HS-27A (cell line): ENCODE data around the gene JUNB.
"Not testable (repeated sequence)": the region's sequence is repeated elsewhere in the genome, so short reads cannot be mapped to it uniquely, and the experiment has no call there.

Experiments
- DNase-seq: peaks from one replicate; pipeline ENCODE4 v3.0.0-alpha.2; 2012; ENCODE audit warnings: low read depth, missing footprints

The JUNB gene

DNA sequence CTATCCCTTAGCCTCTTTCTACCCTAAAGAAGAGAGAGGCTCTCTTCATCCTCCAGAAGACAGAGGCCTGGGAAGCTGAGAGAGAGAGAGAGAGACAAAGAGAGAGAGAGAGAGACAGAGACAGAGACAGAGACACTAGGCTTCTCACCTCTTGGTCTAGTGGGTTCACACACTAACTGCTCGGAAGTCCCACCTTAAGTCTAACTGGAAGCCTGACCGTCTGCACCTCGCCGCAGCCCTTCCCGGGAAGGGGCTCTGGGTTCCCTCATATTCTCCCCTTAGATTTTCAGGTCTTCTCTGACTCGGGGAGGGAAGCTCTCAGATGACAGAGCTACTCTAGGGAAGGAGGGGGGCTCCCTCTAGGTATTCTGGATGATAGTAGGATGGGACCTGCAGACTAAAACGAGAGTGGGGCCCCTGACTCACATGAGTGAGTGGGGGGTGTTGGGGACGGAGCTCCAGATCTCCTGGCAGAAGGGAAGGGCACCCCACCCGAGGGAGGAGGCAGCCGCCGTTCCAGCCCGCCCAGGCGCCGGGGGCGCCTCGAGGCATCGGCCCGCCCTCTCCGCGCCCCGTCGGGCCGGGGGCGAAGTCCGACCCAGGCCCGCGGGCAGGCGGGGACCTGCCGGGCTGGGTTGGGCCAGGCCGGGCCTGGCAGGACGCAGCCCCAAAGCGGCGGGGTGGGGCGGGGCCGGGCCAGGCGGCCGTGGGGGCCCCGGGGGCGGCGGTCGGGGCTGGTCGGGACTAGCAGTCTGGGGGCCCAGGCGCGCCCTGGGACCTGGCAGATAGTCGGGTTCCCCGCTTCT lies 2.0 kb upstream of the JUNB start:
- DNase-seq, result no peak

DNA sequence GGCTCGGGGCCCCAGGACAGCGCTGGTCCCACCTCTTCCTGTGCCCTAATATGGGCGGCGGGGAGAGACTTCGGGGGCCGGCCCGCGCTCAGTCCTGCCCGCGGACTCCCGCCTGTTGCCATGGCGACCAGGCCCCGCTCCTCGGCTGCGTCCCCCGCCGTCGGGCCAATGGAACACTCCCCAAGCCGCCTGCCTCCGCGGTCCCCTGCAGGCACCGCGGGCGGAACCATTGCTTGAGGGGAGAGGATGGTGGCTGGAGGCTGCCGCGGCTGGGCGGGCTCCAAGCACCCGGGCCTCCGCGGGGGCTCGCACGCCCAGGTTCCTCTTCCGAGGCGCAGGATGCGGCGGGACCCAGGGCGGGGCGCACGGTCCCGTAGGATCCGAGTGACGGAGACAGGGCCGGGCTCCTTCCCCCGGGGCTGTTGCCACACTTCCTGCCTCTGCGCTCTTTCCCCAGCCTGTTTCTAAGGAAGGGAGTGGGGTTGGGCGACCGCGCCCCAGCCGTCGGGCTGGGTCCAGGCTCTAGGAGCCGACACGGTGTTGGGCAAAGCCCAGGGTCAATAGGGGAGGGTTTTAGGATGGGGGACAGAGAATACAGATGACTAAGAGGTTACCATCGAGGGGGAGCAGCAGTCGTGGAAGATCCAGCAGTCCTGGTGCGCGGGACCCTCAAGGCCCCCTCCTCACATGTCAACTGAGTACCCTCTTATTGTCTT lies 1.2 kb upstream of the JUNB start:
- no peak for DNase-seq

DNA sequence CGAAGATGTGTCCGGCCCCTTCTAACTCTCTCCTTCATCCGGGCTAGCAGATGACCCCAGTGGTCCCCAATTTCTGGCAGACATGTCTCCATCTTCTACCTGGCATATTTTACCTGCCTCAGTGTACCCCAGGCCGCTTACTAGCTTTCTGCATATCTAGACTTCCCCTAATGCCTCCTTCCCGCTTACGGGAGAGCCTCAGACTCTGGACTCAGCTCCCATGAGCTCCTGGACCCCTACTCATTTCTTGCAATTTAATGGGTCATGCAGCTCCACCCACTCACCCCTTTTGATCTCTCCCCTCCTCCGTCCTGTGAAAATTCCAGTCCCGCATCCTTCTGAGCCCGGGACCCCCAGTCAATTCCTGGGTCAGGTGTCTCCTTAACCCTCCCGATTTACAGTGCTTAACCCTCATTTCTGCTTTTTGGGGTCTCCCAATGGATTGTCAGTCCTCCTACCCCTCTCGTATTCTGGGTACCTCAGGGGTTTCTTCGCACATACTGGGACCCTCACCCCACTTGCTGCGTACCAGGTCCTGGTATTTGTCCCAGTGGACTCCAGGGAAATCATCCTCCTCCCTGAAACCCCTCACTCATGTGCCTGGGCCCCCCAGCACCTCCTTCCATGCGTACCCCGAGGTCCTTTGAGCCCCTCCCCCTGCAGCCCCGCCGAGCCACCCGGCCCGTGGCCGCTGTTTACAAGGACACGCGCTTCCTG lies 500 bp upstream of the JUNB start:
- no peak for DNase-seq

DNA sequence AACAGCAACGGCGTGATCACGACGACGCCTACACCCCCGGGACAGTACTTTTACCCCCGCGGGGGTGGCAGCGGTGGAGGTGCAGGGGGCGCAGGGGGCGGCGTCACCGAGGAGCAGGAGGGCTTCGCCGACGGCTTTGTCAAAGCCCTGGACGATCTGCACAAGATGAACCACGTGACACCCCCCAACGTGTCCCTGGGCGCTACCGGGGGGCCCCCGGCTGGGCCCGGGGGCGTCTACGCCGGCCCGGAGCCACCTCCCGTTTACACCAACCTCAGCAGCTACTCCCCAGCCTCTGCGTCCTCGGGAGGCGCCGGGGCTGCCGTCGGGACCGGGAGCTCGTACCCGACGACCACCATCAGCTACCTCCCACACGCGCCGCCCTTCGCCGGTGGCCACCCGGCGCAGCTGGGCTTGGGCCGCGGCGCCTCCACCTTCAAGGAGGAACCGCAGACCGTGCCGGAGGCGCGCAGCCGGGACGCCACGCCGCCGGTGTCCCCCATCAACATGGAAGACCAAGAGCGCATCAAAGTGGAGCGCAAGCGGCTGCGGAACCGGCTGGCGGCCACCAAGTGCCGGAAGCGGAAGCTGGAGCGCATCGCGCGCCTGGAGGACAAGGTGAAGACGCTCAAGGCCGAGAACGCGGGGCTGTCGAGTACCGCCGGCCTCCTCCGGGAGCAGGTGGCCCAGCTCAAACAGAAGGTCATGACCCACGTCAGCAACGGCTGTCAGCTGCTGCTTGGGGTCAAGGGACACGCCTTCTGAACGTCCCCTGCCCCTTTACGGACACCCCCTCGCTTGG lies 966 bp downstream of the JUNB start:
- no peak for DNase-seq

DNA sequence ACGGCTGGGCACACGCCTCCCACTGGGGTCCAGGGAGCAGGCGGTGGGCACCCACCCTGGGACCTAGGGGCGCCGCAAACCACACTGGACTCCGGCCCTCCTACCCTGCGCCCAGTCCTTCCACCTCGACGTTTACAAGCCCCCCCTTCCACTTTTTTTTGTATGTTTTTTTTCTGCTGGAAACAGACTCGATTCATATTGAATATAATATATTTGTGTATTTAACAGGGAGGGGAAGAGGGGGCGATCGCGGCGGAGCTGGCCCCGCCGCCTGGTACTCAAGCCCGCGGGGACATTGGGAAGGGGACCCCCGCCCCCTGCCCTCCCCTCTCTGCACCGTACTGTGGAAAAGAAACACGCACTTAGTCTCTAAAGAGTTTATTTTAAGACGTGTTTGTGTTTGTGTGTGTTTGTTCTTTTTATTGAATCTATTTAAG lies 1.6 kb downstream of the JUNB start:
- DNase-seq, result no peak

DNA sequence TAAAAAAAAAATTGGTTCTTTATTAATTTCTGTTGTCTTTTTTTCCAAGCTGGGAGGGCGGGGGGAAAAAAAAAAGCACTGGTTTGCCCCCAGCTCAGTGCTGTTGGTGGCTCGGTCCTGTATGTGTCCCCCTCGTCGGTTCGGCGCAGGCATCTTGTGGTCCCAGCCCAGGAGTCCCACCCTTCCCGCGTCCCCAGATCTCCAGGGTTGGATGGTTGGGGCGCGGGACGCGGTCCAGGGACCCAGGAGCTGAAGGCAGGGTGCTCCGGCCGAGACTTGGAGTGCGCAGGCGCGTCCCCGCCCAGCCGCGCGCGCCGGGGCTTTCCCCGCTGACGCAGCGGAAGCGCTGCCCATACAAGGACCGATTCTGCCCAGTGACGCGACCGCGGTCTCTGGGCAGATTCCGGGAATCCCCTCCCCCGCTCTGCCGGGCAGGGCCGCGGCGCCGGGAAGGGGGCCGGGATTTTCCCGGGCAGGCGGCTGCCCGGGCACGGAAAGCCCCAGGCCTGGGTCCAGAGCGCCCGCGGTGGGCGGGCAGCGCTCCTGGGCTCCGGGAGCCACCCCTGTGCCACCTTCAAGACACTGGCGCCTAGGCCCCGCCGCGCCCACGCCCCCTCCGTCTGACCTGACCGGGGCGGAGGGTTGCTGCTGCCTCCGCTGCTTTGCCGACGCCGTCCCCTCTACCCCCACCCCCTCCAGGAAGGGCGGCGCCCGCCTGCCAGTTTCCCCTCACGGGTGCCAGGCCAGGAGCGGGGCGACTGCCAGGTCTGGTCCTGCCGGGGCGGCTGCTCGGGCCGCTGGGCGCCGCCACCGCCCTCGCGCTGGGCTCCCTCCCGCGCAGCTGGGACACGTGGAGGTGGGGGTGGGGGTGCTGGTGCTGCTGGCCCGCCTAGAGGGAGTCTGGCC lies 2.3 kb downstream of the JUNB start:
- DNase-seq, result no peak

DNA sequence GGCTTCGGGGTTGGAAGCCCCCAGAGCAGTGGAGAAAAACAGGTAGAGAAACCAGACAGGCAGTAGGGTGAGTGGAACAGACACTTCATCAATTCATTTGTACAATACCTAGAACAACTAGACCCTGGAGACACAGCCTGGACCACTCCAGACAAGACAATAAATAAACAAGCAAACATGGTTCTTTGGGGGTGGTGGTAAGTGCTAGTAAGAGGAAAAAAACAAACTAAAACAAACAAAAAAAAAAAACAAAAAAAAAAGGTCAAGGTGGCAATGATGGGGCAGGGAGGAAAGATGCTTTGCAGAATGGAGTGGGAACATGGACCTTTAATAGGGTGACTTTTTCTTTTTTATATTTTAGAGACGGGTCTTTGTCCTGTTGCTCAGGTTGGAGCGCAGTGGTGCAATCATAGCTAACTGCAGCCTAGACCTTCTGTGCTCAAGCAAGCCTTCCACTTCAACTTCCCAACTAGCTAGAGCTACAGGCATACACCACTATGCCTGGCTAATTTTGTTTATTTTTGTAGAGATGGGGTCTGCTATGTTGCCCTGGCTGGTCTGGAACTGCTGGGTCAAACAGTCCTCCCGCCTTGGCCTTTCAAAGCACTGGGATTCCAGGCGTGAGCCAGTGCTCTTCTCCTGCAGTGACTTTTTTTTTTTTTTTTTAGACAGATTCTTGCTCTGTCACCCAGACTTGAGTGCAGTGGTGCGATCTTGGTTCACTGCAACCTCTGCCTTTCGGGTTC lies 3.1 kb downstream of the JUNB start:
- DNase-seq, result no peak

DNA sequence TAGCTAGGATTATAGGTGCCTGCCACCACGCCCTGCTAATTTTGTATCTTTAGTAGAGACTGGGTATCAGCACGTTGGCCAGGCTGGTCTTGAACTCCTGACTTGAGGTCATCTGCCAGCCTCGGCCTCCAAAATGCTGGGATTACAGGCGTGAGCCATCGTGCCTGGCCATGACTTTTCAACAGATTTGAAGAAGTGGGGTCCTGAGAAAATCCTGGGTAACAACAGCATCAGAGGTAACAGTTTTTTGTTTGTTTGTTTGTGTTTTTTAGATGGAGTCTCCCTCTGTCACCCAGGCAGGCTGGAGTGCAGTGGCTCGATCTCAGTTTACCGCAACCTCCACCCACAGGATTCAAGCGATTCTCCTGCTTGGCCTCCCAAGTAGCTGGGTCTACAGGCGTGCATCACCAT lies 3.7 kb downstream of the JUNB start:
- DNase-seq, result no peak

DNA sequence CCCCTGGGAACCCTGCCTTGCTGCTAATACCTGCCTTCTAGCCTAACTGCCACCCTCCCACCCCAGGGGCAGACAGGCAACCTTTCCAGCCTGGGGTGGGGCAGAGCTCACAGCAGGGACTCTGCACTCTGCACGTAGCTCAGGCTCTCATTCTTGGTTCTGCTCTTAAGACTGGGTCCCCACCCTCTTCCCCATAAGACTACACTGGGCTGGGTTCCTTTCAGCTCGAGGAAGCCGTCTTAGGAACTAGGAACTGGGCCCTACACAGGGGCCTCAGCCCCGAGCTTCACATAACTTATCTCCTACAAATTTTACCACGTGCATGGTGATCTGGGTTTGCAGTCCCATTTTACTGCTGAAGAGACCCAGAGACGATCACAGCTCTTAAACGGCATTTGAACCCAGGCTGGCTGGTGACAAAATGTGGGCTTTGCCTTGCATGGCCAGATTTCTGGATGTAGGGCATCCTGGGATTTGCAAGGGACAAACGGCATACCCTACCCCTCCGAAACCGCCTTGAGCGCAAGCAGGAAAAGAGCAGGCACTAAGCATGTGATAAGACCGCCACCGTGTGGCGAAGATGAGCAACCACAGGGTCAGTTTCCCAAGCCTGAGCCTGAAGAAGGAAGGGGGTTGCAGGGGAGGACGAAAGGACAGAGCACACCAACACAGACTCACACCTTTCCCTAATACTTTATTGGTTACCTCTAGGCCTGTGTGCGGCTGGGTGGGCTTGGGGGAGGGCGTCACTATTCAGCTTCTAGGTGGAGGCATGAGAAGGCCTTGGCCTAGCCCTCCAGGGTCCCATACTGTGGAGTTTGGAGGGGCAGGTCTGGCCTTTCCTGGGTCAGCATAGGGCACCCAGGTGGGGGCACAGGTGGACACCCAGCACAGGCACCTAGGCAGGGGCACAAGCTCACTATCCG lies 5.1 kb downstream of the JUNB start:
- DNase-seq, result no peak

DNA sequence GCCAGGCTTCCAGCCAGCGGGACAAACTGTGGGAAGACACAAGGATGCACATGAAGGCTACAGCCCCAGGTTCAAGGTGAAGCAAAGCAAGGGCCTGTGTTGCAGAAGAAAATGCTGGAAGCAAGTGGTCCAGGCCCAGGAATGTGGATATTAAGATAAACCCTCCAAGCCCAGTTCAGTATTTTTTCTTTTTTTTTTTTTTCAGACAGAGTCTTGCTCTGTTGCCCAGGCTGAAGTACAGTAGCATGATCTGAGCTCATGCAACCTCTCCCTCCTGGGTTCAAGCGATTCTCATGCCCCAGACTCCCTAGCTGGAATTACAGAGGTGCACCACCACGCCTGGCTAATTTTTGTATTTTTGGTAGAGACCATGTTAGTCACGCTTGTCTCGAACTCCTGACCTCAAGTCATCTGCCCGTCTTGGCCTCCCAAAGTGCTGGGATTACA lies 5.9 kb downstream of the JUNB start:
- DNase-seq, result no peak

DNA sequence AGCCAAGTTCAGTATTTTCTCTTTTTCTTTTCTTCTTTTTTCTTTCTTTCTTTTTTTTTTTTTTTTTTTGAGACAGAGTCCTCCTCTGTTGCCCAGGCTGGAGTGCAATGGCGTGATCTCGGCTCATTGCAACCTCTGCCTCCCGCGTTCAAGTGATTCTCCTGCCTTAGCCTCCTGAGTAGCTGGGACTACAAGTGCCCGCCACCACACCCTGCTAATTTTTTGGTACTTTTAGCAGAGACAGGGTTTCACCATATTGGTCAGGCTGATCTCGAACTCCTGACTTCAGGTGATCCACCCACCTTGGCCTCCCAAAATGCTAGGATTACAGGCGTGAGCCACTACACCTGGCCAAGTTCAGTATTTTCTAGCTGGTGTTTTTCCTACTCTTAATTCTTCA lies 6.3 kb downstream of the JUNB start:
- DNase-seq, result not testable (repeated sequence)

DNA sequence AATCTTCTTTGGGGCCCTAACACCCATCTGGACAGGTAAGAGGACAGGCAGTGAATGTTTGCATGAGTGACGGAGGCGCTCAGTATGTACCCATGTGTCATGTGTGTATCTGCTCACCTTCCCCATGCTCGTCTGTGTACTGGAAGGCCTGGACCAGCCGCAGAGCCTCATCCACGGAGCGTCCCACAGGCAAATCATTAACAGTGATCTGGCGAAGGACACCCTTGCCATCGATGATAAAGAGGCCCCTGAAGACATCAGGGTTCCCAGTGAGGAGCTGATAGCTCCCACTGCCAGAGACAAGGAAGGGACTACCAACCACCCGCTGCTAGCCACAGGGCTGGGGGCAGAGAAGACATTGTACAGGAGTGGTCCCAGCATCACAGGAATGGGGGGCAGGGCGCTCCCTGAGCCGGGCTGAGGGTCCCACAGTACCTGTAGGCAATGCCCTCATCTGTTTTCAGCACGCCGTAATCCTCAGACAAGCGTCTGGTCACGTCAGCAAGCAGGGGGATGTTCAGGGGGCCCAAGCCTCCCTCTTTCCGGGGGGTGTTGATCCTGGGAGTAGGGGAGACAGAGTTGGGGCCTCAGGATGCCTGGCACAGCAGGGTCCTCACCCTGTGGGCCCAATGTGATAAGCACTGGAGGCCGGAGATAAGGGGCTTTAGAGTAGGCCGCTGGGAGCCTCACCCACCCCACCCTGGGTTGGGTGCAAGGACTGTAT lies 8.6 kb downstream of the JUNB start:
- no peak for DNase-seq

DNA sequence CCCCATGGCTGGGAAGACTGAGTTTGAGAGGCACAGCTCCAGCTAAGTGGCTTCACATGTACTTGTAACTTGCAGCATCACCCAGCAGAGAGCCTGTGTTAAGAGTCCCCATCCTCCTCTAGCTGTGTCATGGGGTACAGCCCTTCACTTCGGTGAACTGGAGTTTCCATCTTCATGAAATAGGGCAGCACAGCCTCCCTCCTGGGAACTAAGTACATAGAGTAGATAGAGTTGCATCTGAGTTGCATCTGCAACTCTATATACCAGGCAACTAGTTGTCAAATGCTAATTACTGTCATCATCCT lies 9.1 kb downstream of the JUNB start:
- DNase-seq, result no peak

DNA sequence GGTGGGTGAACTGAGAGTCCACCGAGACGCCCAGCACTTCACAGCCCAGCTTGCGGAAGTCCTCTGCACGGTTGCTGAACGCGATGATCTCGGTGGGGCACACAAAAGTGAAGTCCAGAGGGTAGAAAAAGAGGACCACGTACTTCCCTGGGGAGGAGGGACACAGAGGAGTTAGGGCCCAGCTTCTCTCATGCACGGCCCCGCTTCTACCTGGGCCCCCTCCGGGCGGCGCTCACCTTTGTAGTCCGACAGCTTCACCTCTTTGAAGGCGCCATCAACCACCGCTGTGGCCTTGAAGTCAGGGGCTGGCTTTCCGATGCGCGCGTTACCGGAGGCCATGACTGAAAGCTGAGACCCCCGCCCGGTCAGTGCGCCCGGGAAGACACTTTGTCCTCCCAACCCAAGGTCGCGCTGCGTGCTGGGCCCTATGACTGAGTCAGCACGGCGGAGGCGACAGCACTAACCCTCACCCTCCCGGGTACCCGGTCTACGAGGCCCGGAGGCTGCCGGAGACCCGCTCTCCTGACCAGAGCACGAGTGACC lies 9.7 kb downstream of the JUNB start:
- DNase-seq, result no peak

DNA sequence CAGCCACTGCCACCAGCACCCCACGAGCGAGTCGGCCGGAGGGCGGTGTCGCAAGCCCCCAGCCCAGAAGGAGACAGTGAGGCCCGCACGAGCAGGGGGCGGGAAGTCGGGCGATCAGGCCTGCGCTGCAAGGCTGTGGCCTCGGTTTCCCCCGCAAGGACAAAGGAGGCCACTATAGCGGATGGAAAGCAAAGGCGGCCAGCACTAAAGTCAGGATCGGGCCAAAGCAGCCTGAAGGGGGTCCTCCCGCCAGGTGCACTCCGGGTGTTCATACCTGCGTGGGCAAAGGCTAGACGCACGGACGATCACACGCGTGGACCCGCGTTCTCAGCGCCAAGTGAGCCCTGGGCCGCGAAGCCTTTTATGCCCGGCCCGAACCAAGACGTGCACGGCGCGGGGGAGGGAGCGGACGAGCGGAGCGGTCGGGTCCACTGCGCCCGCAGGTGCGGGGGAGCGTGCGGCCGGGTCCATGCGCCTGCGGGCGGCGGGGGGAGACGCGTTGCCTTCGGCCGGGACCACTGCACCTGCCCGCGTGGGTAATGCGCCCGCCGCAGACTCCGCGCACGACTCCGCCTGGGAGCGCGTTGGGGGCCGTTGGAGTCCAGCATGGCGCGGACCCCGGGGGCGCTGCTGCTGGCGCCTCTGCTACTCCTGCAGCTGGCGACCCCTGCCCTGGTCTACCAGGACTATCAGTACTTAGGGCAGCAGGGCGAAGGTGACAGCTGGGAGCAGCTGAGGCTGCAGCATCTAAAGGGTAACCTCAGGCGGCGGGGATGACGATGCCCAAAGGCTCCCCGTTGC lies 10.4 kb downstream of the JUNB start, which contains the start of the genes PRDX2 and THSD8:
Gene PRDX2, minus strand, starts transcription at position 335 of the 801 bp plus-strand sequence. CDS start 539 bp downstream, outside the sequence.
Gene THSD8, plus strand, starts transcription at position 604 of the 801 bp plus-strand sequence. Its CDS starts 3 bp downstream, at position 607.
- no peak for DNase-seq

DNA sequence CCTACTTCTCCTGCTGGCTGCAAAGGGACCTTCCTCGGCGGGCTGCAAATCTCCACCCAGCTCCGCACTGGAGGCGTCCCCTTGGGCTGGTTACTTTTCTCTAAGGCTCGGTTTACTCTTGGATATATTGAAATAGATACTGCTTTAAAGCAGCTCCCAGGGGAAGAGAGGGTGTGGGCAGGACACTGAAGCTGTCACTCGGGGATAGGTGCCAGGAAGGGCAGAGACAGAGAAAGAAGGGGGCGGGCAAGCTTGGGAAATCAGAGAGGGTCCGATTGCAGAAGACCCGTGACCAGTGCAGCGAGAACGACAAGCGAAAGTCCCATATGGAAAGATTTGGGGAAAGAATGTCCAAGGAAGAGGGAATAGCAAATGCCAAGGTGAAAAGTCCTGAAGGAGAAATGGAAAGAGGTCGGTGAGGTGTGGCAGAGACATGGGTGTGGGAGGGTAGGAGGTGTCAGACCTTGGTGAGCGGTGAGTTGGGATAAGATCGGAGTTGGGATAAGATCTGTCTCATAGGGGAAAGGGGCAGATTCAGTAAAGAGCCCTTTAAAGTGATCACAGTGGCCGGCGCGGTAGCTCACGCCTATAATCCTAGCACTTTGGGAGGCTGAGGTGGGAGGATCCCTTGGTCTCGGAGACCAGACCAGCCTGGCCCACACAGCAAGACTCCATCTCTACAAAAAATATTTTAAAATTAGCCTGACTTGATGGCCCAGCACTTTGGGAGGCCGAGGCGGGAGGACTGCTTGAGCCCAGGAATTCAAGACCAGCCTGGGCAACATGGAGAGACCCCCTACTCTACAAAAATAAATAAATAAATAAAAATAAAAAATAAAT lies 11.2 kb downstream of the JUNB start:
- no peak for DNase-seq
